ENCODE results near the gene PLA2G4A.

The PLA2G4A gene

DNA sequence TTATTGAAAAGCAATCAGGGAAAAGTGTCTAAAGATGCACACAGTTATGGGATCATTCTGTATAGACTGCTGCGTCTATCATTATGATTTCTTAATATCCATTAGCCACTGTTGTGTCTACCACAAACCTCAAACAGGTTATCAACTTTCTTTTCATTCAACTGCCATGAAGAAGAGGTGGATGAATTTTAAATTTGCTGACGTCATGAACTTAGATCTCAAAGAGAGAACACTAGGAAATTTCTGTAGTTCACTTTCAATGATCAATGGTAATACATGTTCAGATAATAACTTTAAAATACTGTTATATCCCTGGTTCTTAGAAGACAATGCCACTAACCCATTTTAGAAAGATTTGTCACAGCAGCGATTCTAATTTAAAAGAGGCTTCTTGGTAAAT is 6.7 kb downstream of the PLA2G4A start:
- DNase-seq, result no peak

DNA sequence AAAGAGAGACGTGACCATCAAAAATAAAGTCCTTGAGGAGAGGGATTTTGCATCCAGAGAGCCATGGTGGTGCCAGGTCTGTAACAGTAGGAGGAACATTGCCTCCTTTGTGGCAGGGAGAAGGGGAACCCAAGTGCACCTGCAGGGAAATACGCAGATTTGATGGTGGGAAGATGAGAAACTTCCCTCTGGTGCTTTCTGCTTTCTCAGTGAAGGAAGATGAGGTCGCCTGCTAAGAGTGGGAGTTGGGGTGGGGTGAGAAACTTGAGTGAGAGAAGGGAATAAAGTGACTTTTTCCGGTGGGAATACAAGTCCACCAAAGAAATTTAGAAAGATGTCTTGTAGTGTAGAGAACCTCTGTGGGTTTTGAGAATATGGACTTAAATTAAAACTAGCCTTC is 9.1 kb downstream of the PLA2G4A start:
- no peak for DNase-seq

DNA sequence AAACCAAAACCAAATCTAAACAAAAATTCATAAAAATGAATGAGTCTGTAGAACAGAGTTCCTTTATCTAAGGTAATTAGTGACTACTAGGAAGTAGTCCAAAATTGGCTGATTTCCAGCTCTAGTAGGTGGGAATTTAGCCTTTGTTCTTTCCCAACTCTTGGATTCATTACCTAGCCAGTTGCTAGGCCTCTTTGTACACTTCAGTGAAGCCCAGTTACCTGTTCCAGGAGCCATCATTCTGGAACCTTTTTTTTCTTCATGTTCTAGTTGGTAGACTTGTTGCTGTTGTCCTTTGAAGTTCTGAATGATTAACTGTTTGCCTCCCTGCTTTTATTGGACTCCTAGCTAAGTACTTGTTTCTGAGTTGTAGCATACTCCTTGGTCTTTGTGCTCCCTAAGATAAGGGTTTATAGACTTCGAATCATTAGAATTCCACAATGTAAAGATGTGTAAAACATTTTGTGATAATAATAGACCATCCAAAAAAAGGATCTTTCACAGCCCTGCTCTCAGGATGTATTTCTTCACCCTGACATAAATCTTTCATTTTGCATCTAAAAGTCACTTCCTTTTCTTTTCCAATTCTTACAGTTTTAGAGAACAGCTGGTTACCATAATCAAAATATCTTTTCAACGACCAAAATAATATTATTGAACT is 9.8 kb downstream of the PLA2G4A start:
- DNase-seq, result no peak

DNA sequence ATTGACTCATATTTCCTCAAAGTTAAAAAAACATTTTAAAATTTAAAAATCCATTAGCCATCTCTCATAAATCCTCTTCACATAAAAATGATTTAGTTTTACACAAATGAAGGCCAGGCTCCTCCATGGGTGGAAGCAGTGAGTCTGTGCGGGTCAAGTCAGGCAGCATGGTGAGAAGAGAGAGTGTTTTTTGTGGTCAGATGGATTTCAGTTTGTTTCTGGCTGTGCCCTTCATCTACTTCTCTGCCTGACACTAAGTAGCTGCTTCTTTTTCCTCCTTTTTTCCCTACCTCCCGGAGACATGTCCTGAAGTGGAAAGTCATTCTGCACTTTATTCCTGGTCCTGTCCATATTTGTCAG is 10.3 kb downstream of the PLA2G4A start:
- no peak for DNase-seq

DNA sequence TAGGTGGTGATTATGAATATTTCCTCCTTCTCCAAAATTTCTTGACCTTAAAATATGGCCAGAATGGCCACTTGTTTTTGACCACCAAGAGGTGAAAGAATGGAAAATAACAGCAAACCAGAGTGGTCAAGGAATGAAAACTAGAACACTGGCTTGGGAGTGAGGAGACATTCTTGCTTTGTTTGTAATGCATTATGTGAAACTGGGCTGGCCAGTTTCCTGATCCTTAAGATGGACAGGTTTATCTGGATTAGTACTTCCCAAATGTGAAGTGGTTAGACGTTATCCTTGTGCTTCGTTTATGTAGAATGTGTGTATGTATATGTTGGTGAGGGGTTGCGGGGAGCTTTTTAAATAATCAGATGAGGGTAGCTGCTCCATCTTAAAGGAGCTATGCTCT is 12.8 kb downstream of the PLA2G4A start:
- no peak for DNase-seq

DNA sequence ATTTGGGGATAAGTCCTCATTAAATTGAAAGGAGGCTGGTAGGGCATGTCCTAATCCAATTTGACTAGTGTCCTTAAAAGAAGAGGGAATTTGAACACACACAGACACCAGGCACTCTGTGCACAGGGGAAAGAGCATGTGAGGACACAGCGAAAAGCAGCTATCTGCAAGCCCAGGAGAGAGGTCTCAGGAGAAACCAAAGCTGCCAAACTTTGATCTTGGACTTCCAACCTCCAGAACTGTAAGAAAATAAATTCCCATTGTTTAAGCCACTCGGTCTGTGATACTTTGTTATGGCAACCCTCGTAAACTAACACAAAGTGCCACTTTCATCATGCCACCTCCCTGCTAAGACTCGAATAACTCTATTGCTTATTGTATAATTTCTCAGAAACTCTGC is 13.8 kb downstream of the PLA2G4A start:
- DNase-seq, result no peak

DNA sequence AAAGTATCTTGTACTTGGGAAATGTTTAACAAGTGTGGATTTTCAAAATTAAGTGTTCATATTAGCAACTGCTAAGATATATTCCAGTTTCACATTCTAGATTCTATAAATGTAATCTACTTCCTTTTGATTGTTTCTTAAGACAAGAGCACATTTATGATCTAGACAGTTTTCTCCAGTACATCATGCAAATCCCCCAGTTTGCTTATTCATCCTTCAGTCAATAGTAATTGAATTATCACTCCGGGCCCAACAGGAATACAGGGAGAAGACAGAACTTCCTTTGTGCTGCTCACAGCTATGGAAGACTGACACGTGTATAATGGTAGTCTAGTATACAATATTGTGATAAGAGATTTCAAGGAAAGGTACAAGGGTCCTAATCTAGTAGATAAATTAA is 14.5 kb downstream of the PLA2G4A start:
- no peak for DNase-seq

DNA sequence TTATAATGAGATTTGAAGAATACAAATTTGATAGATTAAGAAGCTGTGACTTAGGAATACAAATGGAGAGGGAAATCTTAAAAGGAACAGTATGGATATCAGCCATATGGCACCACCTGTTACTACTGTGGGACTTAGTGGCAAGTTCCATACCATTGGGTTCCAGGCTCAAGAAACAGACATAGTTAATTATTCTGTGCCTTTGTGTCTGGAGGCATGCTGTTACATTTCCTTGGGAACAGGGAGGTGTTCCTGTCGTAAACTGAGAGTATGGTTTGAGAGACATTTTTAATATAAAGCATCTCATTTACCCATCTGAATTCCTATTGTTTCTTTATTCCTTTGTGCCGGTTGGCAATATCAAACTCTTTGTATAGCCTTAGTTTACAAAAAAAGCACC is 15.2 kb downstream of the PLA2G4A start:
- no peak for DNase-seq

DNA sequence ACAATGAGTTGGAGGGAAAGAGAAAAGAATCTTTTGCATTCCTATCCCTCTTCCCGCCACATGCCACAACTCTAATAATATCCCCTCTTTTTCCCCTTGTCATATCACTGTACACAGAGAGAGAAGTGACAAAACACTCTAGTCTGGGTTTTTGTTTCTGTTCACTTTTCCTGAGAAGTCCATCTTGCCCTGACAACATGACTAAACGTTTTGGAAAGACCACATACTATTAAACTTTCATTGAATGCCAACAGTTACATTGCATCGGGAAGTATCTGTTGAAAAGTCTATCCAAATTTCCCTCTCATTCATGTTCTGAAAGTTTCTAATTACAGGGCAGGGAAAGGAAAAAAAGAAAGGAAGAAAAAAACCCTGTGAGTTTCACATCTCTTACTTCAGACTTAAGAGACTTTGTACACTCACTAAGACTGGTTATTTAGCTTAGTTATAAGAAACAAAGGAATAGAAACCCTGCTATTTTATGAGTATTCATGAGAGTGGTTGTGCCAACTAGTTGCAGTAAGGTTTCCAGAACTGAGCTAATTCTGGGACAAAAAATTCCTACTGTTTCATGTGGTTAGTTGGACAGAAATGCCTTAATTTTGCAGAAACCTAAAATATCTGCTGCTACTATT is 16.9 kb downstream of the PLA2G4A start:
- no peak for DNase-seq

DNA sequence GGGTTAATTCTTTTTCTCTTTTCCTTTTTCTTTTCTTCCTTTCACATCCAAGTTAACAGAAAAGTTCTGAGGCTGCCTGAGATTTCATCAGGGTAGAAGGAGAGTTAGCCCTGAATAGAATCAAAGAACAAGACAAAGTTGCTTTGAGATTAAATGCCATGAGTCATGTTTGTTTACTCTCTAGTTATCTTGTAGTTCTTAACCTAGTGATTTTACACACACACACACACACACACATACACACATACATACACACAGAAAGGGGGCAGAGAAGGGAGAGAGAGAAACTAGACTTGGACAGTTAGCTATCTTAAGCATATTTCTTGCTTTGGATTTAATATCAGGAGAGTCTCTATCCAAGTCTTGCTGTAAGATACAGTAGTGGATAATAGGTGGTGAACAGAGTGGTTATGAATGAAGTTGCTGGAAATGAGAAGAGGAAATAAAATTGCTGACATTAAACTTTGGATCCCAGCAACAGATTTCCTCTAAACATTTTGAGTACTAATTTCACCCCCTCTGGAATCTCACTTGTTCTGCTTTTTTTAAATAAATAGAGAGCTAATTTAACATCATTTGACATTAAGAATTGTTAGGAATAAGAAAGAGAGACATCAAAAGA is 19.9 kb downstream of the PLA2G4A start:
- DNase-seq, result no peak

DNA sequence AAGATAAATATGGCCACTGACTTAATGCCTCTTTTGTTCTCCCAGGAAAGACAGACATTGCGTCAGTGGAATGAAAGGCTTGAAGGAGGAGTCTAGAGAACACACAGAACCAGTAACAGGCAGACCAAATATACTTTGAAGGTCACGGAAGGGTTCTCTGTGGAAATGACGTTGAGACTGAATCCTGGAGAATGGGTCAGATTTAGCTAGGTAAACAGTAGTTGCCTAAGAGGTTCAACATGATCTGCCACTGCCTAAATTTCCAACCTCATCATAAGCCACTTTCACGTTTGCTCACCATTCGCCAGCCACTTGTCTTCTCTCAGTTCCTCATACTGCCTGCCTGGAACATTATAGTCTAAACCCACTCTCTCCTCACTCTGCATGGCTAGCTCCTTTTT is 20.5 kb downstream of the PLA2G4A start:
- DNase-seq, result no peak

DNA sequence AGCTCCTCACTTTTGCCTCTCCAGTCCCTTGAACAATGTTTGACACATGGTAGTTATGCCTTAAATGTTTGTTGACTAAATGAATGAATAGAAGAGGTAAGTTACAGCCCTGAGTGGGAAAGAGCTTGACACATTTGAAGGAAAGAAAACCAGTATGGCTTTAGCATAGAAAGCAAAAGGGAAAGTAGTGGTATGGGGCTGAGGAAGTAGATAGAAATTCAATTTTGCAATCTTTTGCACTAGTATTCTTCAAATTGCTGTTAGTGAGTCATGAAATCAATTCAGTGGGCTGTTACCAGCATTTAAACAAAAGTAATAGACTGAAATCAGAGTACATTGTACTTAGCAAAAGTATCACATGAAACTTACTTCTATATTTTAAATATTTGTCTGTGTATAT is 21.1 kb downstream of the PLA2G4A start:
- DNase-seq, result no peak

DNA sequence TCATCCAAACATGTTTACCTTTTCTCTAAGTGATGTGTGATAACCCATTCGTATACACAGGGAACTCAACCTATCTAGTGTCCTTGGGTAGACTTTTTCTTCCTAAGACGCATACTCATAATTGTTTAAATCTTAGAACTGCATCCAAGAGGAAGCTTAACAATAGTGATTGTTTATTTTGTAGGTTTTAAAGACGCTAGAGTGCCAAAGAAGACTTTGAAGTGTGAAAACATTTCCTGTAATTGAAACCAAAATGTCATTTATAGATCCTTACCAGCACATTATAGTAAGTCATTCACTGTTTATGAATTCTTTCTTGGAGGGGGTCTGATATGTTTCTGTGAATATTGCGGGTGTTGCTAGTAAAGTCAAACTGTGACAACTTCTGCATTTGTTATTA is 25.4 kb downstream of the PLA2G4A start:
- no peak for DNase-seq

DNA sequence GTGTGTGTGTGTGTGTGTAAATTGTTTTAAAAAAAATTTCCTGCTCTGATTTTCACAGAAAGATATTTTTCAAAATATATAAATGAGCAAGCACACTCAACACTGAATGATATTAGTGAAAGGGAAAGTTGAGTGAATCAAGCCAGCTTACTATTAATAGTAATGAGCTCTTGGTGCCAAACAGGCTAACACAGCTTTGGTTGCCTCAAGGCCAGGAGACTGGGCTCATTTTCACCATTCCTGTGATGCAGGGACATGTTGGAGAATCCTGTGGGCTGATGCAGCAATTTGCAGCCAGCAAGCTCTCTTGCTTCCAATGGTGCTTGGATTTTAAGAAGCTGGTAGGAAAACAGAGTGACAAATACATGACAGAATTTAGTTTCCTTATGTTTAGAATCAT is 30.2 kb downstream of the PLA2G4A start:
- no peak for DNase-seq

DNA sequence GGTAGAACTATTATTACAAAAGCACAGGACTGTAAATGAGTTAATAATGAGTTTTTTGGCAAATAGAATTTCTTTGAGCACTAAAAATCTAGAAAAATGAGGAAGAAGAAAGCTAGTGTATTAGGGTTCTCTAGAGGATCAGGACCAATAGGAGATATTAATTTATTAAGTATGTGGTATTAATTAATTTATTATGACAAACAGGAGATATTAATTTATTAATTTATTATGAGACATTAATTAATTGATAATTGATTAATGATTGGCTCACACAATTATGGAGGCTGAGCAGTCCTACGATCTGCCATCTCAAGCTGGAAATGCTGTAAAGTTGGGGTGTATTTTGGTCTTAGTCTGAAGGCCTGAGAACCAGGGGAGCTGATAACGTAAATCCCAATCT is 31.2 kb downstream of the PLA2G4A start:
- no peak for DNase-seq

DNA sequence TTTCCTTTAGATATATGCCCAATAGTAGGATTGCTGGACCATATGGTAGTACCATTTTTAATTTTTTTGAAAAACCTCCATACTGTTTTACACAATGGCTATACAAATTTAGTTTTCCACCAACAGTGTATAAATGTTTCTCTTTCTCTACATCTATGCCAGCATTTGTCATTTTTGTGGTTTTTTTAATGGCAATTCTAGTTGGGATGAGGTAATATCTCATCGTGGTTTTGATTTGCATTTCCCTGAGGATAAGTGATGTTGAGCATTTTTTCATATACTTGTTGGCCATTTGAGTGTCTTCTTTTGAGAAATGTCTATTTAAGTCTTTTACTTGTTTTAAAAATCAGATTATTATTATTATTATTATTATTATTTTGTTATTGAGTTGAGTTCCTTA is 35.5 kb downstream of the PLA2G4A start:
- DNase-seq, result no peak

DNA sequence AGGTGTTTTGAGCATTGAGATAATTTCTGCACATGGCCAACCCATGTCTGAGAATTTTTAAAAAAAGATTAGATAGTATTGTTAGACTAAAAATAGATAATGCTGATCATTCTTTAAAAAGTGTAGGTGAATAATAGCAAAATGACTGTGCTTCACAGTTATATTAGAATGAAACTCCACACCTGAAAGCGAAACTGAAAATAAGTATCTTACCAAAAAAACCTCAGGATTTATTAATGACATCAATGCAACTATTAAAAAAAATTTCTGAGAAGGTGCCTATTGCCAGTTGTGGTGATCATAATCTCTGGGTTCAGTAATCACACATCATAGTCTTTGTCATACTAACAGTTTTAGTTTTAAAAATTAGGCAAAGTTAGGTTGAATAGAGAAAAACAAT is 36.5 kb downstream of the PLA2G4A start:
- no peak for DNase-seq

DNA sequence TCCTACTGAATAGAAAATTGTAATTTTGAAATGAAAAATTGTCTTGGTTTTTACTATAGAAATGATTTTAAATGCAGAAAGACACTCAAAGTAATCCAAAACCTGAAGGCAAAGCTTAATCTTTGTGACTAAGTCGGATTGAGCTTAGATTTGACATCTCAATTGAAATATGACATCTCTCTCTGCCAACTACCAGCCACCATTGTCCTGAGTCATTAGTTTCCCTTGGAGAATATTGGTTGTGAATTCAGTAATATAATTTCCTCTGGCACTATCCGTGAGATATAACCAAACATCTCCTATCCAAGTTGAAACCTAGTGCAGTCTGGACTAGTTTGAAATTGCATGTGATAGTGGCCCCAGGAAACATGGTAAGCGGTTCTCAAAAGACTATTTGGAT is 37.1 kb downstream of the PLA2G4A start:
- DNase-seq, result no peak

DNA sequence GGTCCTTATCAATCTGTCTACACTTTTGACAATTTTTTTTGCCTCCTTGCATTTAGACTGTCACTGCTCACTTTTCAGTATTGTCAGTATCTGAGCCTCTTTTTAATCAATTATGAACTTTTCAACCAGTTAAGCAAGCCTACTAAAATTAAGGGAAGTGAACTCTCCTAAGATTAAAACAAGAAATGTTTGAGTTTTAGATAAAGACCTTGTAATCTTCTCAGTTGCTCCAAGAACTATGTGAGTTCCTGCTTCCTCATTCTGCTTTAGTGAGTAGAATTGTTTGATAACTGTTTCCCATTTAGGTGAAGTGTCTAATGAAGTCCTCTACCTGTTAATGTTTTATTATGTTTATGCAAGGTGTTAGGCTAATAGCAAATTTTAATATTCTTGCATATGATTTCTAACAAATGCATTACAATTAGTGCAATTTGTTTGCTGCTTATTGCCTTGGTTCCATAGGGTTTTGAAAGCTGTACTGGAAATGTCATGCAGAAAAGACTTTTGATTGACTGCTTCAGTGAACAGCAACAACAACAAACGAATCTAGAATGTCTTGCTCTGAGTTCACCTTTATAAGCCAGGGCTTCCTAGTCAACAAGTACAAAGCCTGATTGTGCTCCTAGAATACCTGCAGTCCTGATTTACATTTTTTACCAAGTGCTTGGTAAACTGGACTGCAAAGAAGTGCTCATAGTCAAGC is 40.9 kb downstream of the PLA2G4A start:
- no peak for DNase-seq

DNA sequence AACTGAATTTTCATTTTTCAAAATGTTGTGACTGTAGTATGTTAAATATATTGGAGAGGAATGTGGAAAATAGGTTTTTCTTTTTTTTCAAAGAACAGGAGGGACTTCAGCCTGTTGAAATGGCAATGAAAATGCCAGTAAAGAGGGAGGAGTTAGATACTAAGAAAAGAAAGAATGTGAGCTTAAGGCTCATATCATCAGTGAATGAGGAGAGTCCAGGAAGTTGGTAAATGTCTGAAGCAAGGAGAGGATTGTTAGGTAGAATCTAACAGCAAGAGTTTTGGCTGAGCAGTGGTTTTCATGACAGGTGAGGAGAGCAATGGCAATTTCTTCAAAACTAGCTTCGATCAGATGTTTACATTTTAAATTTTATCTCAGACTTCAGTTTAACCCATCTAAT is 43.0 kb downstream of the PLA2G4A start:
- no peak for DNase-seq

DNA sequence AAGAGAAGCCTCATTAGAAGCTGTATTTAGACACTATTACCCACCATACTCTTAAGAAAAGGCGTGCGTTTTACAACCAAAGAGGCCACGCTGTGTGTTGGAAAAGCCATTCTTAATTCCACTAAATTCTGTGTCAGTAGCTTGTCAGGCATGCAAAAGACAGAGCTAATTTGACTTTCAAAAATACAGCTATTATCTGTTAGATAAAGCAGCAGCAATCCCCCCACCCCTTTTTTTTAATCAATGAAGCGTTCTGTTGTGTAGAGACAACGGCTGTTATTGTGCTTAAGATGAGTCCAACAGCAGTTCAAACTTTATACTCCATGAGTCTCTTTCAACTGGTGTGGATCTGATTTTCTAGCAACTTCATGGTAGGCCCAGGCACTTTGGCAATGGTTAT is 43.5 kb downstream of the PLA2G4A start:
- DNase-seq, result no peak

DNA sequence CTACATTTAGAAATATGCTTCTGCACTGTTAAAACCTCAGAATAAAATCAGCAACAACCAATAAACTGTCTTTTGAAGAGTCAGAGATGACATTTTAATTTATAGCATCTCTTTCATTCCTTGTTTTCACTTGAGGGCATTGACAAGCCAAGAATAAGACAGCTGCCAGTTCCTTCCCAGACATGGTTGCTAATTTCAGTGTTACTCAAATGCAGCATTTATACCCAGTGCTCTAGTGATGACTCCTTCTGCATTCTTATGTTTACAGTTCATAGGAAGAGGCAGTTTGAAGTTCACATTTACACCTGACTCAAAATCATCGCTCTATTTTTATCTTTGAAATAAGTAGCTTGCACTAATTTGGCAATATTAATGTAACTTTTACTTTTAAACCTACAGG is 44.9 kb downstream of the PLA2G4A start:
- DNase-seq, result no peak

DNA sequence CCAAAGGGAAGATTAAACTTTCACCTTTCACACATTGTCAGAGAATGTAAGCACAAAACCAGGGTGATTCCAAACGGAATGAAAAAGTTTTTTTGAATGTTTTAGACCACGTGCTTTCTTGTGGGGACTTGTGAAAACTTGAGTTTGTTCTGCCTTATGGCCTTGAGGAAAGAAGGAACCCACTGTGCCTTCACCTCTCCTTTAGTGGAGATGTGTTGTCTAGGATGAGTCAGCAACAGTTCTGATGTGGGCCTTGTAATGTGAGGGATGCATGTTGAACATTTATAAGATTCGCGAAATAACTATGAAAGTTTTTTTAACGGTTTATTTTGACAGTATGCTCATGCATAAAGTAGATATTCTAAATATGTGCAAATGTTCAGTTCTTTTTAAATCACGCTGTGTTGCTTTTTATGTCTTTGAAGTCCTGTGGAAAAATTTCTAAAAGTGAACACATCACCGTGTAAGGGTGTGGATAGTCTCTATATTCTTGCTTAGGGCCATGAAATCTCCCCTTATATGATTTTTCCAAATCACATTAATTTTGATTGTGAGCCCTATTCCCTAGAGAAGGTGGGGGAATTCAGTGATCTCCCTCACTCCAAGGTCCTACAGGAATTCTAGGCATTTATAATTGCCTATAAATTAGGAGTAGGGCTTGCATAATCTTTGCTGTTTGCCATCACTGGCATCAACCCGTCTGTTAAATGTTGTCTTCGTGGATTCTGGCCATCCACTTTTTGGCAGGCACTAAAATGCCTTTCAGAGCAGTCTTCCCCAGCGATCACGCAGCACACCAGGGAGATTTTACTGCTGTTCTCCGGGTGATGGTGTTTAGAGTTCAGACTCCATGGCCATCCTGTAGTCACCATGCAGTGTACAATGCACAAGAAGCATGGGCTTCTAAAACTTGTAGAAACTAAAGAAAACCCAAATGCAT is 47.4 kb downstream of the PLA2G4A start:
- DNase-seq, result no peak
